Measurements from ENCODE around the gene HSD17B14. TPM values are rescaled to one million over a fixed set of nuclear protein-coding genes. Genes with fewer than 3 reads are reported as not detected.

HSD17B14 gene
- total and polyA plus RNA-seq, 2 experiments from 2014 or later: 8.4 to 11.7 TPM

DNA sequence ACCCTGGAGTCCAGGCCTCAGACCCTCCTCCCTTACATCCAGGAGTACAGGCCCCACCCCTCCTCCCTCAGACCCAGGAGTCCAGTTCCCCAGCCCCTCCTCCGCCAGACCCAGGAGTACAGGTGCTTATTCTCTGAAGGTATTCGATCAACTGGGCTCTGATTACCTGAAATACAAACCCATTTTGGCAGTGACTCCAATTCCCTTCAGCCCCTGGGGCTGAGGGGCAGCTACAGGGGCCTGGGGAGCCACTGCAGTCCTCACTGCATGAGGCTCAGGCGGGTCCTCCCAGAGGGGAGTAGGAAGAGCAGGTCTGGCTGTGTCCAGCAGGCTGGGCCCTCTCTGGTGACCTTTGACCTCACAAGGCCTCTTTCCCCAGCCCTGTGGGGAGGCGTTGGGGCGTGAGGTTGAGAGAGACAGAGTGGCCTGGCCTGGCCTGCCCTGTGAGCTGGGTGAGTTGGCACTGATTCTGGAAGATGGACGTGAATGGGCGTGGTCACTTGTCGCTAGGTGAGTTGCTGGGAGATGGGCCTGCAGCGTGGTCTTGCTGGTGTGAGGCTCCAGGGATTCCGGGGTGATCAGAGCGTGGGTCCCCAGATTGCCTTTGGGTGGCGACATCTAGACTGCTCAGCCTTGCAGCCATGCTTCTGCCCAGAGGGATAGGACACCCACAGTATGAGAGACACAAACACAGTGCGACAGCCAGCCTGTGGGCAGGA is 28.5 kb downstream of the HSD17B14 start (continued):
- TF ChIP-seq, protein P1, sequence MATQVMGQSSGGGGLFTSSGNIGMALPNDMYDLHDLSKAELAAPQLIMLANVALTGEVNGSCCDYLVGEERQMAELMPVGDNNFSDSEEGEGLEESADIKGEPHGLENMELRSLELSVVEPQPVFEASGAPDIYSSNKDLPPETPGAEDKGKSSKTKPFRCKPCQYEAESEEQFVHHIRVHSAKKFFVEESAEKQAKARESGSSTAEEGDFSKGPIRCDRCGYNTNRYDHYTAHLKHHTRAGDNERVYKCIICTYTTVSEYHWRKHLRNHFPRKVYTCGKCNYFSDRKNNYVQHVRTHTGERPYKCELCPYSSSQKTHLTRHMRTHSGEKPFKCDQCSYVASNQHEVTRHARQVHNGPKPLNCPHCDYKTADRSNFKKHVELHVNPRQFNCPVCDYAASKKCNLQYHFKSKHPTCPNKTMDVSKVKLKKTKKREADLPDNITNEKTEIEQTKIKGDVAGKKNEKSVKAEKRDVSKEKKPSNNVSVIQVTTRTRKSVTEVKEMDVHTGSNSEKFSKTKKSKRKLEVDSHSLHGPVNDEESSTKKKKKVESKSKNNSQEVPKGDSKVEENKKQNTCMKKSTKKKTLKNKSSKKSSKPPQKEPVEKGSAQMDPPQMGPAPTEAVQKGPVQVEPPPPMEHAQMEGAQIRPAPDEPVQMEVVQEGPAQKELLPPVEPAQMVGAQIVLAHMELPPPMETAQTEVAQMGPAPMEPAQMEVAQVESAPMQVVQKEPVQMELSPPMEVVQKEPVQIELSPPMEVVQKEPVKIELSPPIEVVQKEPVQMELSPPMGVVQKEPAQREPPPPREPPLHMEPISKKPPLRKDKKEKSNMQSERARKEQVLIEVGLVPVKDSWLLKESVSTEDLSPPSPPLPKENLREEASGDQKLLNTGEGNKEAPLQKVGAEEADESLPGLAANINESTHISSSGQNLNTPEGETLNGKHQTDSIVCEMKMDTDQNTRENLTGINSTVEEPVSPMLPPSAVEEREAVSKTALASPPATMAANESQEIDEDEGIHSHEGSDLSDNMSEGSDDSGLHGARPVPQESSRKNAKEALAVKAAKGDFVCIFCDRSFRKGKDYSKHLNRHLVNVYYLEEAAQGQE (IDR thresholded peaks at IDR 0.05; ENCODE audit: unreplicated experiment): no peak

DNA sequence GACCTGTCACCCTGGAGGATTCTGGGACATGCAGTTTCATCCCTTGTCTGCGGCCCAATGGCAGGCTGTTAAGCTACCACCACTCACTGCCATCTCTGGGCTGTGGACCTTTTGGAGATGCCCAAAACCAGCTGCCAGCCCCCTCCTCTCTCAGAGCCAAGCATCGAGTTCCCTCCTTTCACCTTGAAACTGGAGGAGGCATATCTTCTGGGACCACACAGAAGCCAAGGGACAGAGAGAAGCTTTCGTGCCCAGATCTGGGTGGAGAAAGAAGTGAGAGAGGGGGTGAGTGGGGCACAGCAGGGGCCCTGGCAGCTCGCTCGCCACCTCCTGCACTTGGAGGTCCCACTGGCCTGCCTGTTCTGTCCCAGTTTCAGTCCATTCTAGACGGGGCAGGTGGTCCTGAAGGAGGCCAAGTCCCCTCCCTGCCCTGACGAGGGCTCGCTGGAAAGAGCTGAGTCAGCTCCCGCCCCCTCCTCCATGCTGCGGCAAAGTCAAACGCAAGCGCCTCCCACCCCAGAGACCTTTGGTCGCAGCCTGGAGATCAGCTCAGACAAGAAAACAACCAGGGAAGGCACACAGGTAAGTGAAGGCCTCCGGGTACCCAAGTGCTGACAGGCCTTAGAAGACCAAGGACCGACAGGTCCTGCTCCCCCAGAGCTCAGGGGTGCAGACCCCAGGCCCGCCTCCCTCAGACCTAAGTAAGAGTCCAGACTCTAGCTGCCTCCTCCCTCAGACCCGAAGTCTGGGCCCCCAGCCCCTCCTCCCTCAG is 29.3 kb downstream of the HSD17B14 start:
- Histone ChIP-seq H4K20me1 (replicated peaks; ENCODE audit: insufficient read depth) (no peaks in the 10 kb centered on the region), H3K4me3 (0 out of 2 replicates have a peak overlapping the region, but pooled peaks have one; percentile 19), H3K4me1 (ENCODE audit: insufficient read depth) (peaks cover 17% of the 10 kb centered on the region), H3K27ac (ENCODE audit: low read depth) (peak overlapping the region; percentile 51; the same call in 1 of the 2 replicates), H2AFZ (no peak overlapping the region), H3K36me3 (ENCODE audit: insufficient read depth) (no peaks in the 10 kb centered on the region), H3K79me2 (replicated peaks; ENCODE audit: insufficient read depth) (0 out of 2 replicates have a peak, but pooled peaks cover 3% of the 10 kb centered on the region), H3K9me2 (ENCODE audit: insufficient read depth) (no peaks in the 10 kb centered on the region), H3K27me3 (ENCODE audit: insufficient read depth) (peaks cover 8% of the 10 kb centered on the region; the same call in 1 of the 2 replicates), H3F3A (replicated peaks; ENCODE audit: low read depth) (peaks cover 18% of the 10 kb centered on the region; the same call in 1 of the 2 replicates), H3K4me2 (peak overlapping the region; percentile 70)
- Mint-ChIP-seq H3K27ac (peak overlapping the region; percentile 93), H3K27me3 (ENCODE audit: insufficient read depth, low read depth, poor library complexity) (peaks cover 26% of the 10 kb centered on the region), H3K4me1 (peaks cover 33% of the 10 kb centered on the region), H3K4me3 (peak overlapping the region; percentile 42; the same call in 2 of the 3 replicates), H3K9me3 (no peaks in the 10 kb centered on the region), H3K36me3 (ENCODE audit: low read depth) (no peaks in the 10 kb centered on the region; the same call in 2 of the 3 replicates)
- DNase-seq (ENCODE audit: low spot score) (peak; percentile 68), ATAC-seq (peak; percentile 67)
- TF ChIP-seq, protein P1 (IDR thresholded peaks at IDR 0.05; ENCODE audit: unreplicated experiment): no peak
- TF ChIP-seq POLR2AphosphoS5 (IDR thresholded peaks at IDR 0.05; ENCODE audit: low read depth): peak; percentile 4; the same call in 1 of the 2 replicates
